GM12878 (cell line): ENCODE data around the gene VWA7. TPM values are rescaled to one million over a fixed set of nuclear protein-coding genes. Genes with fewer than 3 reads are reported as not detected.
A peak's percentile ranks its signal among the peaks of the same experiment; 100 is the strongest.

Source experiments
- ASH2L ChIP-seq: fragments of 300-600, 200-600 bp; sonication (generic); IDR thresholded peaks from 2 replicates; pipeline ENCODE4 v1.6.1; 2017; ENCODE audit warnings: low read depth, mild to moderate bottlenecking, borderline replicate concordance
- BHLHE40 ChIP-seq, 2 experiments: fragments of 450-650 bp in 1 of 2; IDR thresholded peaks; 2 replicates each; pipeline ENCODE4 v1.6.1; 2011 to 2017; ENCODE audit warnings: low read depth in 2 of 2, borderline replicate concordance in 1 of 2, improper control_type of control experiment in 1 of 2, low read length in 1 of 2, mild to moderate bottlenecking in 1 of 2
- CHD1 ChIP-seq: IDR thresholded peaks from 2 replicates; pipeline ENCODE4 v1.6.1; 2012; ENCODE audit warnings: low read depth, low read length, improper control_type of control experiment
- CUX1 ChIP-seq: IDR thresholded peaks from 2 replicates; pipeline ENCODE4 v1.6.1; 2012; ENCODE audit warnings: improper control_type of control experiment, low read depth, low read length; ENCODE audit not compliant: insufficient replicate concordance
- FOXM1 ChIP-seq: IDR thresholded peaks from 2 replicates; pipeline ENCODE4 v1.6.1; 2012; ENCODE audit warnings: low read depth, mild to moderate bottlenecking, inconsistent platforms, low read length, moderate library complexity
- GABPA ChIP-seq: IDR thresholded peaks from 2 replicates; pipeline ENCODE4 v1.6.1; 2014; ENCODE audit warnings: antibody characterized with exemption, low read depth, mild to moderate bottlenecking, inconsistent platforms
- HDAC6 ChIP-seq: fragments of 200-600 bp; sonication (generic); IDR thresholded peaks from one replicate; pipeline ENCODE4 v1.8.0; 2017; ENCODE audit warnings: antibody characterized with exemption; ENCODE audit not compliant: unreplicated experiment
- HDGF ChIP-seq: fragments of 450-650 bp; IDR thresholded peaks from 2 replicates; pipeline ENCODE4 v1.6.1; 2016; ENCODE audit warnings: antibody characterized with exemption
- IKZF2 ChIP-seq, 2 experiments: fragments of 450-650 bp; IDR thresholded peaks; 2 replicates each; pipeline ENCODE4 v1.6.1; 2017; ENCODE audit warnings: mild to moderate bottlenecking in 2 of 2, moderate library complexity in 2 of 2
- IRF3 ChIP-seq: fragments of 450-650 bp; IDR thresholded peaks from 2 replicates; pipeline ENCODE4 v1.6.1; 2014; ENCODE audit warnings: mild to moderate bottlenecking
- IRF4 ChIP-seq: IDR thresholded peaks from 2 replicates; pipeline ENCODE4 v1.6.1; 2011; ENCODE audit warnings: low read depth, low read length
- KDM1A ChIP-seq: fragments of 200-600 bp; sonication (generic); IDR thresholded peaks from 2 replicates; pipeline ENCODE4 v1.6.1; 2016; ENCODE audit warnings: borderline replicate concordance
- KLF5 ChIP-seq: fragments of 450-650 bp; IDR thresholded peaks from 2 replicates; pipeline ENCODE4 v1.6.1; 2014; ENCODE audit warnings: mild to moderate bottlenecking; ENCODE audit not compliant: partially characterized antibody
- NBN ChIP-seq: fragments of 450-650 bp; IDR thresholded peaks from 2 replicates; pipeline ENCODE4 v1.6.1; 2016
- NR2F1 ChIP-seq: fragments of 450-650 bp; conservative IDR thresholded peaks from 2 replicates; pipeline ENCODE4 v1.6.1; 2017; ENCODE audit warnings: mild to moderate bottlenecking
- PAX8 ChIP-seq: fragments of 450-650 bp; IDR thresholded peaks from 2 replicates; pipeline ENCODE4 v1.6.1; 2017; ENCODE audit warnings: mild to moderate bottlenecking, moderate library complexity
- SREBF1 ChIP-seq: IDR thresholded peaks from 2 replicates; pipeline ENCODE4 v1.6.1; 2012; ENCODE audit warnings: mild to moderate bottlenecking, low read length
- SRF ChIP-seq, 2 experiments: IDR thresholded peaks; 2 replicates each; pipeline ENCODE4 v1.6.1; 2011; ENCODE audit warnings: low read depth in 2 of 2, low read length in 2 of 2, mild to moderate bottlenecking in 1 of 2, moderate library complexity in 1 of 2
- STAT3 ChIP-seq: IDR thresholded peaks from 2 replicates; pipeline ENCODE4 v1.6.1; 2011; ENCODE audit warnings: low read depth, low read length, improper control_type of control experiment
- TBL1XR1 ChIP-seq: IDR thresholded peaks from 2 replicates; pipeline ENCODE4 v1.6.1; 2012; ENCODE audit warnings: low read depth, low read length, improper control_type of control experiment
- ZBTB40 ChIP-seq: fragments of 450-650 bp; IDR thresholded peaks from 2 replicates; pipeline ENCODE4 v1.6.1; 2016; ENCODE audit warnings: mild to moderate bottlenecking, moderate library complexity, borderline replicate concordance
- polyA plus RNA-seq, 11 experiments: library from polyadenylated mRNA; depleted of rRNA in 4 of 11; unstranded in 6 of 11; stranded (reverse) in 5 of 11; fragments of >200 nt; fragmentation: Nextera tagmentation in 4 of 11; fragmentation: Illumina TruSeq in 1 of 11; extraction: Ambion mirVana in 4 of 11; extraction: Trizol in 1 of 11; gene quantifications; 1 replicate in 1 of 11; 2 replicates in 10 of 11; pipeline versions ENCODE4 v1.2.1 to v1.2.3, GENCODE V29; 2011 to 2016; ENCODE audit warnings: inconsistent platforms in 2 of 11, missing spikeins in 2 of 11, low read depth in 1 of 11
- total RNA-seq, 4 experiments: library from RNA; depleted of rRNA in 3 of 4; stranded (reverse); fragments of >200 nt in 3 of 4; fragmentation: Illumina TruSeq in 1 of 4; extraction: Trizol in 1 of 4; gene quantifications; 2 replicates each; pipeline versions ENCODE4 v1.2.1 to v1.2.3, GENCODE V29; 2013 to 2021

VWA7 gene
- total and polyA plus RNA-seq, 10 of the 15 experiments (the other 5 are each of a cell fraction or from before 2014, with no cell fraction given) = 0.11 to 3.1 (median 1.2) TPM; not detected in 1

GRCh38 chr6:31806470-31807272 lies 29.5 kb upstream of the VWA7 start, which contains the start of gene LSM2 (continued):
- no peak for TF ChIP-seq CUX1
- peak; percentile 38; the same call in 1 of the 2 replicates for TF ChIP-seq ASH2L
- 0 out of 4 replicates have a peak, but pooled peaks of 1 of the 2 experiments have one; percentile 32 for TF ChIP-seq SRF (IDR thresholded peaks at IDR 0.05; ENCODE audit: low read depth in 2 of 2, low read length in 2 of 2)
- no peak for TF ChIP-seq FOXM1
- no peak for TF ChIP-seq HDAC6
- no peak for TF ChIP-seq IRF3
- TF ChIP-seq IRF4 = no peak
- TF ChIP-seq SREBF1 = no peak
- no peak for TF ChIP-seq PAX8
- no peak for TF ChIP-seq CHD1
- TF ChIP-seq IKZF2 (IDR thresholded peaks at IDR 0.05) = peak; percentile 69 to 73
- peak; percentile 40 for TF ChIP-seq KLF5
- no peak for TF ChIP-seq TBL1XR1
- peak; percentile 89 for TF ChIP-seq HDGF
- peak; percentile 75; the same call in 1 of the 2 replicates for TF ChIP-seq NBN
- no peak for TF ChIP-seq KDM1A
- TF ChIP-seq GABPA = no peak
- TF ChIP-seq STAT3 = no peak
- peak in 1 of 2 experiments; percentile 40; a peak in 1 of 4 replicates for TF ChIP-seq BHLHE40 (IDR thresholded peaks at IDR 0.05; ENCODE audit: borderline replicate concordance in 1 of 2, low read depth in 2 of 2, low read length in 1 of 2)
- peak; percentile 42; the same call in 1 of the 2 replicates for TF ChIP-seq ZBTB40
- TF ChIP-seq NR2F1 = peak; percentile 74
